SK-N-MC (cell line): ENCODE data around the gene PRM1.

Experiments
- EZH2 ChIP-seq: fragments of 200-600 bp; sonication (generic); IDR thresholded peaks from one replicate; pipeline ENCODE4 v1.6.1; 2017; ENCODE audit warnings: antibody characterized with exemption
- FOXP2 ChIP-seq: optimal IDR thresholded peaks from 2 replicates; pipeline ENCODE3; 2011; ENCODE audit warnings: mild to moderate bottlenecking, moderate library complexity; ENCODE audit not compliant: insufficient read depth; ENCODE audit errors: extremely low read length, control extremely low read depth
- POLR2AphosphoS5 ChIP-seq: IDR thresholded peaks from 2 replicates; pipeline ENCODE4 v1.6.1; 2012; ENCODE audit warnings: mild to moderate bottlenecking, low read depth, low read length, borderline replicate concordance

GRCh38 chr16:11253009-11253994 is 27.8 kb downstream of the PRM1 start:
- no peak for TF ChIP-seq EZH2
- no peak for TF ChIP-seq POLR2AphosphoS5
- no peak for TF ChIP-seq FOXP2
